ENCODE results near the gene TBCK.

- no peak for TF ChIP-seq GATA2 (IDR thresholded peaks at IDR 0.05; ENCODE audit: low read depth, low read length)
- no peak for TF ChIP-seq GATA3 (IDR thresholded peaks at IDR 0.05; ENCODE audit: low read depth, low read length)
These were observed 319.2 kb downstream of the TBCK start for GRCh38 chr4:105996845-105997244.

All from SH-SY5Y (cell line).